ENCODE results near the gene TOR2A. TPM values are rescaled to one million over a fixed set of nuclear protein-coding genes. Genes with fewer than 3 reads are reported as not detected.
A peak's percentile ranks its signal among the peaks of the same experiment; 100 is the strongest.

TOR2A gene
- total and polyA plus RNA-seq, 4 donors, result 4.5 to 12.7 (median 6.9) TPM

DNA sequence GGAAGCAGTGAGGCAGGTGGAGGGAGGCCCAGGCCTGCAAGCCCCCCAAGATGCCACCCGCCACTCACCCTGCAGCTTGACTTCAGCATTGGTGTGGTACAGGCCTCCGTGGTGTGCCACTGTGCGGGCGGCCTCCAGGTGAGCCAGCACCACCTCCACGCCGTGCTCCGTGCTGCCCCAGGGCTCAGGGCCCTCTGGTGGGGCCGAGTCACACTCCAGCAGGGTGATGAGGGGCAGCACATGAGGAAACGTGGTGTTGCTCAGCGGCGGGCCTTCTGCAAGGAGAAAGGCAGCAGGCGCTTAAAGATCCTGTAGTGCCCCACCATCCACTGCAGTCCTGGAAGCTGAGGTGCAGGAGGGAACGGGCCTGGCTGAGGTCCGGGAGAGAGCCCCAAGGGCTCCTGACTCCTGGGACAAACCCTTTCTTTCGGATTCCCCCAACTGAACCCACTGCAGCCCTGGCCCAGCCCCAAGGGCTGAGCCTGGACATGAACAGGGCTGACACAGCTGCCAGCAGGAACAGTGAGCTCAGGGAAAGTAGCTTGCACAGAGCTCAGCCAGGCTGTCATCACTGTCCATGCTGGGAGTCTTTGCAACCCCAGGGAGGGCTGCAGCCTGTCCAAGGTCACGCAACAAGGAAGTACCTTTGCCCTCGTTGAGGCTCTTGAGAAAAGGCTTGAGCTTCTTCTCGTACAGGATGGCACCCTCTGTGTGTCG, 4.7 kb upstream of the TOR2A start:
- ATAC-seq (ENCODE audit: low FRiP score) (no peak), DNase-seq (peak in 1 of 2 donors; percentile 78)
- no peaks in the 10 kb centered on the region for H3K4me1 ChIP-seq (ENCODE audit: control insufficient read depth in 1 of 2, insufficient read depth in 2 of 2, low read length in 2 of 2)
- H3K36me3 ChIP-seq (ENCODE audit: control insufficient read depth in 1 of 2, insufficient read depth in 2 of 2, low read length in 1 of 2), result no peaks in the 10 kb centered on the region
- H3K4me3 ChIP-seq (ENCODE audit: low read length in 2 of 2), result no peak overlapping the region
- intact Hi-C loops (cut with DNase I), result loop anchor here in 1 of 2 donors (5.0 to 10.0 kb wide), 3 partner anchors 128 to 235 kb away; no protein-coding TSS in a partner anchor
- H3K27me3 ChIP-seq (ENCODE audit: control insufficient read depth in 1 of 2, insufficient read depth in 2 of 2, low read length in 1 of 2), result no peaks in the 10 kb centered on the region
- H3K27ac ChIP-seq (ENCODE audit: low read depth in 1 of 2, low read length in 2 of 2), result no peak overlapping the region
- 87 to 91% methylated on average over 19 of the region's 19 CpGs for WGBS, 2 donors
- H3K9me3 ChIP-seq (ENCODE audit: control insufficient read depth, low read length), result no peaks in the 10 kb centered on the region

DNA sequence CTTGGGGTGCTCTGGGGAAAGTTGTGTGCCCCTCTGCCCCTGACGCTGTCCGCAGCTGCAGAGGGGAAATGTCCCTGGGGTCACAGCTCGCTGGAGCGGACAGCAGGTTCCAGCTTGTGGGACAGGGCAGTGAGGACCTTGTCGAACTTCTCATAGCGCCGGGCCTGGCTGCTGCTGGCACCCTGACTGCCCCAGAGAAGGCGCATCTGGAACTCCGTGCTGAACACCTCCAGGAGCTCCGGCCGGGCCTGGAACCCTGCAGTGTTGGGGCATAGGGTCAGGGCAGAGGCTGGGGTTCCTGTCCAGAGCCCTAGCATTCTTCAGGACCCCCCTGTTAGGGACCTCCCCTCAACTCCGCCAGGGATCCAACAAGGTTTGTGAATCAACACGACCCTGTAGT, 3.6 kb upstream of the TOR2A start:
- no peaks in the 10 kb centered on the region for H3K4me1 ChIP-seq (ENCODE audit: control insufficient read depth in 1 of 2, insufficient read depth in 2 of 2, low read length in 2 of 2)
- no peak overlapping the region for H3K4me3 ChIP-seq (ENCODE audit: low read length in 2 of 2)
- H3K27ac ChIP-seq (ENCODE audit: low read depth in 1 of 2, low read length in 2 of 2), result no peak overlapping the region
- H3K9me3 ChIP-seq (ENCODE audit: control insufficient read depth, low read length), result no peaks in the 10 kb centered on the region
- H3K27me3 ChIP-seq (ENCODE audit: control insufficient read depth in 1 of 2, insufficient read depth in 2 of 2, low read length in 1 of 2), result no peaks in the 10 kb centered on the region
- H3K36me3 ChIP-seq (ENCODE audit: control insufficient read depth in 1 of 2, insufficient read depth in 2 of 2, low read length in 1 of 2), result no peaks in the 10 kb centered on the region
- 89 to 90% methylated on average over 13 of the region's 13 CpGs for WGBS, 2 donors
- intact Hi-C loops (cut with DNase I), result loop anchor here in 1 of 2 donors (5.0 to 10.0 kb wide), 3 partner anchors 129 to 234 kb away; no protein-coding TSS in a partner anchor
- DNase-seq (no peak), ATAC-seq (ENCODE audit: low FRiP score) (no peak)

DNA sequence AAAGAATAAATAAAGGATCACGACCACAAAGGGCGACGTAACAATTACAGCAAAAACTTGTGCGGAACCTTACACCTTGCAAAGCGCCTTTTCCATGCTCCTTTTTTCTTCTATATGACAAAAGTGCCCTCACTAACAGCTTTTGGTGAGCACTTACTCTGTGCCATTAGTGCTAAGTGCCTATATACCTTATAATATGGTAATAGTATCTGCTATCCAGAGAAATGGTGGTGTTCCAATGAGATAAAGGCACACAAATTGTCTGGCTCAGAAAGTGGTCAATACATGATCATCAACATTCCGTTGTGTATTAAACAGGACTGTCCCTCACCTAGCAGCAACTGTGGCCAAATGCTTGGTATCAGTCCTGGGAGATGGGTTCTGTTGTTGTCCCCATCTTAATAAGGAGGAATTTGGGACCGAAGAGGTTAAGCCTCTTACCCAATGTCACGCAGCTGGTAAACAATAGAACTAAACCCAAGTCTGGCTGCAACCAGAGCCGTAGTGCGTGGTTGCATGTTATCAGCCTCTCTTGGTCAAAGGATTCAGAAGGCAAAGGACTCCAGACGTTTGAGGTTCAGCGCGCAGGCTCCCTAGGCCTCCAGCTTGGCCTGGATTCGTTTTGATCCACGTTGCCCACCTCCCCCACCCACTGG, 564 bp upstream of the TOR2A start:
- ATAC-seq (ENCODE audit: low FRiP score) (no peak), DNase-seq (no peak)
- no peaks in the 10 kb centered on the region for H3K4me1 ChIP-seq (ENCODE audit: control insufficient read depth in 1 of 2, insufficient read depth in 2 of 2, low read length in 2 of 2)
- no peak overlapping the region for H3K27ac ChIP-seq (ENCODE audit: low read depth in 1 of 2, low read length in 2 of 2)
- H3K27me3 ChIP-seq (ENCODE audit: control insufficient read depth in 1 of 2, insufficient read depth in 2 of 2, low read length in 1 of 2), result no peaks in the 10 kb centered on the region
- H3K4me3 ChIP-seq (ENCODE audit: low read length in 2 of 2), result no peak overlapping the region
- WGBS, 2 donors, result 25 to 27% methylated on average over 15 of the region's 15 CpGs
- intact Hi-C loops (cut with DNase I), result loop anchor here (1.0 to 10.0 kb wide), 9 partner anchors 49 to 231 kb away; no protein-coding TSS in a partner anchor
- H3K9me3 ChIP-seq (ENCODE audit: control insufficient read depth, low read length), result no peaks in the 10 kb centered on the region
- no peaks in the 10 kb centered on the region for H3K36me3 ChIP-seq (ENCODE audit: control insufficient read depth in 1 of 2, insufficient read depth in 2 of 2, low read length in 1 of 2)

DNA sequence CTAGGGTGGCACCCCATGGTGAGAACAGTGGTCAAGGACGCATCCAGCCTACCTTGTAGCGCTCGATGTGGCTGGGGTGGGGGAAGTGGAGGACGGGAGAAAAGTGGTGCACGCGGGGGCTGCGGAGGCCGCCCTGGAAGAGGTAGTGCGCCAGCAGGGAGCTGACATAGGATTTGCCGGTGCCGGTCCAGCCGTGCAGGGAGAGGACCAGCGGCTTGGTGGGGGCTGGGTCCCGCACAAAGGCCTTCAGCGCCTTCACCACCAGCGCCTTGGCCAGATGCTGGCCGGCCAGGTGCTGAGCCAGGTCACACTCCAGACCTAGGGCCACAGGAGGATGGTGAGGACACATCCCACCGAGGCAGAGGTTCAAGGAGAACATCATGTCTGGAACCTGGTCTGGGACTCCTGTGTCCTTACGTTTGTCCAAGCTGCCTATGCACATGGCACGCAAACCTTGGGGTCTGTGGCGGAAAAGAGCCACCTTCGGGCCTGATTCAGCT, 797 bp downstream of the TOR2A start:
- Histone ChIP-seq H3K4me1 (ENCODE audit: control insufficient read depth in 1 of 2, insufficient read depth in 2 of 2, low read length in 2 of 2) (no peaks in the 10 kb centered on the region), H3K36me3 (ENCODE audit: control insufficient read depth in 1 of 2, insufficient read depth in 2 of 2, low read length in 1 of 2) (no peaks in the 10 kb centered on the region), H3K9me3 (ENCODE audit: control insufficient read depth, low read length) (no peaks in the 10 kb centered on the region), H3K27me3 (ENCODE audit: control insufficient read depth in 1 of 2, insufficient read depth in 2 of 2, low read length in 1 of 2) (no peaks in the 10 kb centered on the region), H3K4me3 (ENCODE audit: low read length in 2 of 2) (no peak overlapping the region), H3K27ac (ENCODE audit: low read depth in 1 of 2, low read length in 2 of 2) (peak overlapping the region in 1 of 2 donors; percentile 14)
- WGBS, 2 donors, result 29 to 34% methylated on average over 22 of the region's 22 CpGs
- no peak for DNase-seq
- ATAC-seq (ENCODE audit: low FRiP score), result no peak
- intact Hi-C loops (cut with DNase I), result loop anchor here (1.0 to 10.0 kb wide), 4 partner anchors 141 to 229 kb away; no protein-coding TSS in a partner anchor

DNA sequence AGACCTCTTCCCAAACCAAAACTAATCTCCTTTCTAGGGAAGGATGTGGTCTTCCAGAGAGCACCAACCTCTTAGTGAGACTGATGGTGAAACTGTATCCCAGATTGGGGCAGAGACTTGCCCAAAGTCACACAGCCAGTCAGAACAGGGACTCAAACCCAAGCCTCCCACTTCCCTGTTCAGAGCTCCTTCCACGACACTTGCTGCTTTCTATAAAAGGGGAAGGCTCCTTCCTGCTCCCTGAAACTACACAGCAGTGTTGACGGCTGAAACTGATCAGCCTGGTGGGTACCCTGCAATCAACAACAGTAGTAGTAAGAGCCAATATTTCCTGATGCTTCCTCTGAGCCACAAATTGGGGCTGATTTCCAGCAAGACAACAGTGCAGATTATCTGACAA, 1.5 kb downstream of the TOR2A start:
- no peak for ATAC-seq (ENCODE audit: low FRiP score)
- 62 to 78% methylated on average over 2 of the region's 2 CpGs for WGBS, 2 donors
- H3K4me3 ChIP-seq (ENCODE audit: low read length in 2 of 2), result no peak overlapping the region

DNA sequence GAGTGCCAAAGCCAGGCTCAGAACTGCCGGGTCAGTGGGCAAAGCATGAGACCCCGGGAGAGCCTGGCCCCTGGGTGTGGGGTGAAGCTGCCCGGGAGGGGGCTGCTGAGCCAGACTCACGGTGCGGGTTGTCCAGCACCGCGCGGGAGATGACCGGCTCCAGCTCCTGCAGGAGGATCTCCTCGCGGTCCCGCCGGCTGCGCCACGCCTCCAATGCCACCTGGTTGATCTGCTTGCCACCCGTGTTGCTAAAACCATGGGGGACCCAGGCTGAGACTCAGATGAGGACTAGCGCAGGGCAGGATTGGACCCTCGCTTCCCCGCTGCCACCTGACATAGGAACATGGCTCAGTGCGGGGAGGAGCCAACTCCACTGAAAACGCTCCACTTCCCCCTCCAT, 2.6 kb downstream of the TOR2A start:
- H3K4me3 ChIP-seq (ENCODE audit: low read length in 2 of 2), result no peak overlapping the region
- H3K27me3 ChIP-seq (ENCODE audit: control insufficient read depth in 1 of 2, insufficient read depth in 2 of 2, low read length in 1 of 2), result no peaks in the 10 kb centered on the region
- WGBS, 2 donors, result 91 to 94% methylated on average over 21 of the region's 21 CpGs
- intact Hi-C loops (cut with DNase I), result loop anchor here in 1 of 2 donors (10.0 kb wide), 1 partner anchor 228 kb away; no protein-coding TSS in a partner anchor
- H3K4me1 ChIP-seq (ENCODE audit: control insufficient read depth in 1 of 2, insufficient read depth in 2 of 2, low read length in 2 of 2), result no peaks in the 10 kb centered on the region
- no peaks in the 10 kb centered on the region for H3K9me3 ChIP-seq (ENCODE audit: control insufficient read depth, low read length)
- H3K36me3 ChIP-seq (ENCODE audit: control insufficient read depth in 1 of 2, insufficient read depth in 2 of 2, low read length in 1 of 2), result no peaks in the 10 kb centered on the region
- DNase-seq, result no peak
- H3K27ac ChIP-seq (ENCODE audit: low read depth in 1 of 2, low read length in 2 of 2), result no peak overlapping the region
- ATAC-seq (ENCODE audit: low FRiP score), result no peak

More for the DNA sequence above, 1.5 kb downstream of the TOR2A start:
- H3K27me3 ChIP-seq (ENCODE audit: control insufficient read depth in 1 of 2, insufficient read depth in 2 of 2, low read length in 1 of 2), result no peaks in the 10 kb centered on the region
- no peaks in the 10 kb centered on the region for H3K36me3 ChIP-seq (ENCODE audit: control insufficient read depth in 1 of 2, insufficient read depth in 2 of 2, low read length in 1 of 2)
- intact Hi-C loops (cut with DNase I), result loop anchor here (1.0 to 10.0 kb wide), 4 partner anchors 140 to 229 kb away; no protein-coding TSS in a partner anchor
- DNase-seq, result no peak
- no peaks in the 10 kb centered on the region for H3K9me3 ChIP-seq (ENCODE audit: control insufficient read depth, low read length)
- H3K27ac ChIP-seq (ENCODE audit: low read depth in 1 of 2, low read length in 2 of 2), result no peak overlapping the region
- no peaks in the 10 kb centered on the region for H3K4me1 ChIP-seq (ENCODE audit: control insufficient read depth in 1 of 2, insufficient read depth in 2 of 2, low read length in 2 of 2)

DNA sequence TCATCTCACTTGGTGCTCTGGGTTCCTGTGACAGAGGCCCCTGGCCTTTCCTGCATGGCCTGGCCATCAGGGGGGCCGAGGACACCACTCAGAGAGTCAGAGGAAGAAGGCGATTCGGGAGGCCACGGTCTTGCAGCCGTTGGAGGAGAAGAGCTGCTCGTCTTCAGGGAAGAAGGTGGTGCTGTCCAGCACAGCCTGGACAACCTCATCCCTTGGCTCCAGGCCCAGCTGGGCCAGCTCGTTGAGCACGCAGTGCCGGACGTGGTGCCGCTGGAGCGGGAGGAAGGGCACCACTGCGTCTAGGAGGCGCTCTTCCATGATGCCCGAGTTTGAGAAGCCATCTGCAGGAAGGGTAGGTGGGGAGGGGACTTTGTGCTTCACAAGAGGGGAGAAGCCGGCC, 3.2 kb downstream of the TOR2A start:
- H3K27ac ChIP-seq (ENCODE audit: low read depth in 1 of 2, low read length in 2 of 2), result no peak overlapping the region
- DNase-seq, result no peak

DNA sequence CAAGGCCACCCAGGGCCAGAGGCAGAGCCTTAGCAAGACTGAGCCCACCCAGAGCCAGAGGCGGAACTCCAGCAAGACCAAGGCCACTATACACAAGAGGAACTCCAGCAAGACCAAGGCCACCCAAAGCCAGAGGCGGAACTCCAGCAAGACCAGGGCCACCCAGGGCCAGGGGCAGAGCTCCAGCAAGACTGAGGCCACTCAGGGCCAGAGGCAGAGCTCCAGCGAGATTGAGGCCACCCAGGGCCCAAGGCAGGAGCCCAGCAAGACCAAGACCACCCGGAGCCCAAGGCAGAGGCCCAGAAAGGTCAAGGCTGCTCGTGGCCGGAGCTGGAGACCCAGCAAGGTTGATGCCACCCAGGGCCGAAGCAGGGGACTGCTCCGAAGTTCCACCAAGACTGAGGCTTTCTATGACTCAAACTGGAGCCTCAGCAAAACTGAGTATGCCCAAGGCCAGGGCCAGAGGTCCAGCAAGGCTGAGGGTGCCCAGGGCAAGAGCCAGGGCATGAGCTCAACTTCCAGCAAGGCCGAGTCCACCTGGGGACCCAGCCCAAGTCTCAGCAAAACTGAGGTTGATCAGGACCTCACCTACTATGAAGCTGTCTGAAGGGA, 4.2 kb downstream of the TOR2A start:
- no peaks in the 10 kb centered on the region for H3K36me3 ChIP-seq (ENCODE audit: control insufficient read depth in 1 of 2, insufficient read depth in 2 of 2, low read length in 1 of 2)
- DNase-seq, result peak in 1 of 2 donors; percentile 59
- WGBS, 2 donors, result 82 to 89% methylated on average over 9 of the region's 9 CpGs
- H3K9me3 ChIP-seq (ENCODE audit: control insufficient read depth, low read length), result no peaks in the 10 kb centered on the region
- H3K4me3 ChIP-seq (ENCODE audit: low read length in 2 of 2), result no peak overlapping the region
- no peak overlapping the region for H3K27ac ChIP-seq (ENCODE audit: low read depth in 1 of 2, low read length in 2 of 2)
- intact Hi-C loops (cut with DNase I), result loop anchor here in 1 of 2 donors (10.0 kb wide), 1 partner anchor 226 kb away; no protein-coding TSS in a partner anchor
- H3K27me3 ChIP-seq (ENCODE audit: control insufficient read depth in 1 of 2, insufficient read depth in 2 of 2, low read length in 1 of 2), result no peaks in the 10 kb centered on the region
- no peak for ATAC-seq (ENCODE audit: low FRiP score)
- no peaks in the 10 kb centered on the region for H3K4me1 ChIP-seq (ENCODE audit: control insufficient read depth in 1 of 2, insufficient read depth in 2 of 2, low read length in 2 of 2)

More for the DNA sequence above, 3.2 kb downstream of the TOR2A start:
- no peaks in the 10 kb centered on the region for H3K27me3 ChIP-seq (ENCODE audit: control insufficient read depth in 1 of 2, insufficient read depth in 2 of 2, low read length in 1 of 2)
- no peaks in the 10 kb centered on the region for H3K36me3 ChIP-seq (ENCODE audit: control insufficient read depth in 1 of 2, insufficient read depth in 2 of 2, low read length in 1 of 2)
- H3K4me1 ChIP-seq (ENCODE audit: control insufficient read depth in 1 of 2, insufficient read depth in 2 of 2, low read length in 2 of 2), result no peaks in the 10 kb centered on the region
- no peaks in the 10 kb centered on the region for H3K9me3 ChIP-seq (ENCODE audit: control insufficient read depth, low read length)
- intact Hi-C loops (cut with DNase I), result loop anchor here in 1 of 2 donors (10.0 kb wide), 1 partner anchor 227 kb away; no protein-coding TSS in a partner anchor
- ATAC-seq (ENCODE audit: low FRiP score), result no peak
- 78 to 79% methylated on average over 16 of the region's 16 CpGs for WGBS, 2 donors
- no peak overlapping the region for H3K4me3 ChIP-seq (ENCODE audit: low read length in 2 of 2)

All from aorta (tissue), 5 donors.